Ishikawa (cell line): ENCODE data around the gene RIMBP2.

Source experiments
- CEBPB ChIP-seq: IDR thresholded peaks from 2 replicates; pipeline ENCODE4 v1.6.1; 2012
- CREB1 ChIP-seq: IDR thresholded peaks from 2 replicates; pipeline ENCODE4 v1.6.1; 2012; ENCODE audit warnings: low read depth
- EGR1 ChIP-seq: IDR thresholded peaks from 2 replicates; pipeline ENCODE4 v1.6.1; 2012
- EP300 ChIP-seq: IDR thresholded peaks from 2 replicates; pipeline ENCODE4 v1.6.1; 2012; ENCODE audit warnings: borderline replicate concordance
- FOXM1 ChIP-seq: IDR thresholded peaks from 2 replicates; pipeline ENCODE4 v1.6.1; 2012; ENCODE audit warnings: low read depth, borderline replicate concordance
- MAX ChIP-seq: IDR thresholded peaks from 2 replicates; pipeline ENCODE4 v1.6.1; 2012
- NFIC ChIP-seq: IDR thresholded peaks from 2 replicates; pipeline ENCODE4 v1.6.1; 2012
- RAD21 ChIP-seq: IDR thresholded peaks from 2 replicates; pipeline ENCODE4 v1.6.1; 2012; ENCODE audit warnings: low read depth
- REST ChIP-seq: IDR thresholded peaks from 2 replicates; pipeline ENCODE4 v1.6.1; 2012; ENCODE audit warnings: low read depth, mild to moderate bottlenecking
- TAF1 ChIP-seq: IDR thresholded peaks from 2 replicates; pipeline ENCODE4 v1.6.1; 2012; ENCODE audit warnings: low read depth, mild to moderate bottlenecking
- TCF12 ChIP-seq: IDR thresholded peaks from 2 replicates; pipeline ENCODE4 v1.6.1; 2012; ENCODE audit warnings: low read depth
- TEAD4 ChIP-seq: IDR thresholded peaks from 2 replicates; pipeline ENCODE4 v1.6.1; 2012
- USF1 ChIP-seq: IDR thresholded peaks from 2 replicates; pipeline ENCODE4 v1.6.1; 2012
- YY1 ChIP-seq: IDR thresholded peaks from 2 replicates; pipeline ENCODE4 v1.6.1; 2012; ENCODE audit warnings: low read depth
- ZBTB7A ChIP-seq: IDR thresholded peaks from 2 replicates; pipeline ENCODE4 v1.6.1; 2012; ENCODE audit warnings: low read depth

Gene RIMBP2

GRCh38 chr12:130372936-130373335 is 343.2 kb downstream of the RIMBP2 start:
- no peak for TF ChIP-seq TCF12
- TF ChIP-seq MAX: no peak
- TF ChIP-seq CREB1: no peak
- no peak for TF ChIP-seq NFIC
- no peak for TF ChIP-seq USF1
- TF ChIP-seq YY1: no peak
- TF ChIP-seq CEBPB: no peak
- TF ChIP-seq REST: no peak
- no peak for TF ChIP-seq ZBTB7A

- TF ChIP-seq TEAD4: no peak
- TF ChIP-seq REST: no peak
- TF ChIP-seq CEBPB: no peak
- TF ChIP-seq YY1: no peak
- TF ChIP-seq CREB1: no peak
- no peak for TF ChIP-seq NFIC
- TF ChIP-seq TCF12: no peak
- TF ChIP-seq EP300: no peak
- no peak for TF ChIP-seq TAF1
- TF ChIP-seq EGR1: no peak
- no peak for TF ChIP-seq ZBTB7A
- no peak for TF ChIP-seq MAX
- no peak for TF ChIP-seq USF1
- no peak for TF ChIP-seq RAD21
- TF ChIP-seq FOXM1: no peak
These were observed 344.8 kb downstream of the RIMBP2 start for GRCh38 chr12:130371296-130371695.

- TF ChIP-seq TEAD4: no peak
- TF ChIP-seq YY1: no peak
- no peak for TF ChIP-seq TCF12
These were observed 346.3 kb downstream of the RIMBP2 start for GRCh38 chr12:130369816-130370215.

- TF ChIP-seq EP300 (no peak), FOXM1 (no peak), REST (no peak), USF1 (no peak), YY1 (no peak), EGR1 (no peak), ZBTB7A (no peak), MAX (no peak), RAD21 (no peak), TCF12 (no peak), CREB1 (no peak)
These were observed 348.6 kb downstream of the RIMBP2 start for GRCh38 chr12:130367523-130367922.

GRCh38 chr12:130367003-130367402 is 349.1 kb downstream of the RIMBP2 start:
- no peak for TF ChIP-seq TCF12
- no peak for TF ChIP-seq MAX
- no peak for TF ChIP-seq FOXM1
- TF ChIP-seq CEBPB: no peak
- no peak for TF ChIP-seq REST
- no peak for TF ChIP-seq ZBTB7A
- TF ChIP-seq USF1: no peak
- no peak for TF ChIP-seq RAD21
- no peak for TF ChIP-seq EGR1
- no peak for TF ChIP-seq TEAD4
- no peak for TF ChIP-seq EP300
- no peak for TF ChIP-seq CREB1
- TF ChIP-seq NFIC: no peak
- no peak for TF ChIP-seq TAF1
- TF ChIP-seq YY1: no peak
